Suprapubic skin (tissue), 4 donors: ENCODE data around the gene HNF1A.

Source experiments
- CTCF ChIP-seq, 2 donors: fragments of 200-600 bp in 1 of 2; fragments of 450-650 bp in 1 of 2; sonication (generic) in 1 of 2; IDR thresholded peaks; one replicate each; pipeline ENCODE4 v1.5.1; 2016 to 2019; ENCODE audit warnings: antibody characterized with exemption in 2 of 2, mild to moderate bottlenecking in 1 of 2, moderate library complexity in 1 of 2
- EP300 ChIP-seq: sonication (generic); formaldehyde crosslinking; IDR thresholded peaks from one replicate; pipeline ENCODE4 v1.6.1; 2017; ENCODE audit warnings: antibody characterized with exemption
- POLR2A ChIP-seq, 2 donors: fragments of 450-650 bp; IDR thresholded peaks; one replicate each; pipeline ENCODE4 v1.6.1; 2017; ENCODE audit warnings: antibody characterized with exemption in 2 of 2, mild to moderate bottlenecking in 2 of 2, moderate library complexity in 2 of 2
- POLR2AphosphoS5 ChIP-seq, 3 donors: sonication (generic); formaldehyde crosslinking; IDR thresholded peaks; one replicate each; pipeline ENCODE4 v1.6.1; 2017; ENCODE audit warnings: antibody characterized with exemption in 3 of 3

DNA sequence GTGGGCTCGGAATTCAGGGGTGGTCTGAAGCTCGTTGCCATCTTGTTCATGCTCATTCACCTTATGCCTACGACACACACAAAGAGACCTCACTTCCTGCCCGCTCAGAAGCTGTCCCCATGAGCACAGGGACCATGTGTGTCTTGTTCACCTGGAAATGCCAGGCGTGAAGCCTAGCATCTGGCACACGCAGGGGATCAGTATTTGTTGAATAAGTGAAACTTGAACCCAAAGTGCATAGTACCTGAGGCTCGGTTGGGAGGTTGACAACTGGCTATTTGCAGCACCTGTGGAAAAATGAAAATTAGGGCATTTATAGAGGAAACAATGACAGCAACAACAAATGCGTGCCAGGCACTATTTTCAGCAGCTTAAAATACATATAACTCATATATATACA lies 32.5 kb downstream of the HNF1A start:
- no peak for TF ChIP-seq CTCF (IDR thresholded peaks at IDR 0.05)
- no peak for TF ChIP-seq EP300
- no peak for TF ChIP-seq POLR2A (IDR thresholded peaks at IDR 0.05)
- TF ChIP-seq POLR2AphosphoS5 (IDR thresholded peaks at IDR 0.05) = no peak
